Measurements from ENCODE around the gene AHRR. TPM values are rescaled to one million over a fixed set of nuclear protein-coding genes. Genes with fewer than 3 reads are reported as not detected.

The AHRR gene
- total and polyA plus RNA-seq, 9 of the 15 experiments (the other 6 are each of a cell fraction or from before 2014, with no cell fraction given) = 0.06 to 1.6 (median 0.75) TPM; not detected in 1

DNA sequence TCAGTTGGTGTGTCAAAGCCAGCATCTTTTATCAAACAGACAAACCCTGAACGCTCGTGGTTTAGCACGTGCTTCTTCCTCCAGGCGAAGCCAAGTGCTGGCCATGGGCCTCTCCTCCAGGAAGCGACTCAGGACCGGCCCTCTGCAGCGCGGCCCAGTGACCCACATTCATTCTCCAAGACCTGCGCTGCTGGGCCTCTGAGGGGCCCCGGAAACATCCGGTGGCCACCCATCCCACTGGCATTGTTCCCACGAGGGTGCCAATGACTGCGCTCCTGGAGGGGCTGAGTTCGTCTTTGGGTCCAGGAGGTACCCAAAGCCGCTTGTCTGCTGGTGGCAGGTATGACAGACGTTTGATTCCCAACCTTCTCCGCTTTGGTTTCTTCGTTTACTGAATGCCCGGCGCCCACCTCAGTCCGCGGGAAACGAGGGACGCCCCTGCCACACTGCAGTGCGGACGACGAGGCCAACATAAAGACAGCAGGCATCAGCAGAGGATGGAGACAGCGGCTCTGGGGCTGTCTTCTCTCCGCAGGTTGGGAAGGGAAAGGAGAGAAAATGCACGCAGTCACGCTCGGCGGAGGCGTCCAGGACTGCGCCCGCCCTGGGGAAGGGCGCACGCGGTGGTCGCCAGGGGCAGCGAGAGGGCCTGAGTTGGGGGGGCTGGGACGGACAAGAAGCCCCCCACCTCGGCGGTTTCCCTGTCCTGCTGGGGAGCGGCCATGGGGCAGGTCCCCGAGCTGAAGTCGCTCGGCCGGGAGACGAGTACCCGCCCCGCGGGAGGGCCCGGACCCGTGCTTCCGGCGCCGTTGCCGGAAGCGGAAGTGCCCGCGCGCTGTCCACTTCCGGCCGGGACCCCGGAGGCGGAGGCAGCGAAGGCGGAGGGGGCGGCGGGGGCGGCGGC, 121.1 kb downstream of the AHRR start, which contains the start of gene EXOC3 (continued):
- TF ChIP-seq, protein P1, sequence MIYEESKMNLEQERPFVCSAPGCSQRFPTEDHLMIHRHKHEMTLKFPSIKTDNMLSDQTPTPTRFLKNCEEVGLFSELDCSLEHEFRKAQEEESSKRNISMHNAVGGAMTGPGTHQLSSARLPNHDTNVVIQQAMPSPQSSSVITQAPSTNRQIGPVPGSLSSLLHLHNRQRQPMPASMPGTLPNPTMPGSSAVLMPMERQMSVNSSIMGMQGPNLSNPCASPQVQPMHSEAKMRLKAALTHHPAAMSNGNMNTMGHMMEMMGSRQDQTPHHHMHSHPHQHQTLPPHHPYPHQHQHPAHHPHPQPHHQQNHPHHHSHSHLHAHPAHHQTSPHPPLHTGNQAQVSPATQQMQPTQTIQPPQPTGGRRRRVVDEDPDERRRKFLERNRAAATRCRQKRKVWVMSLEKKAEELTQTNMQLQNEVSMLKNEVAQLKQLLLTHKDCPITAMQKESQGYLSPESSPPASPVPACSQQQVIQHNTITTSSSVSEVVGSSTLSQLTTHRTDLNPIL (CRISPR knock-in tag; IDR thresholded peaks at IDR 0.05) = no peak
- TF ChIP-seq RBM22 (IDR thresholded peaks at IDR 0.05; ENCODE audit: low read depth, low read length, poor library complexity, severe bottlenecking) (peak; percentile 27), ETV6 (IDR thresholded peaks at IDR 0.05; ENCODE audit: borderline replicate concordance in 1 of 2, low read depth in 2 of 2, low read length in 1 of 2) (peak in 1 of 2 experiments; percentile 70; a peak in 1 of 4 replicates), ETV6 (CRISPR knock-in tag; IDR thresholded peaks at IDR 0.05; ENCODE audit: borderline replicate concordance) (no peak), FOSL1 (tag; conservative IDR thresholded peaks at IDR 0.05) (no peak), SIN3B (IDR thresholded peaks at IDR 0.05; ENCODE audit: low read depth) (peak; percentile 78), ZC3H8 (IDR thresholded peaks at IDR 0.05) (no peak), ZNF217 (CRISPR knock-in tag; IDR thresholded peaks at IDR 0.05) (no peak), HCFC1 (IDR thresholded peaks at IDR 0.05; ENCODE audit: low read depth, low read length) (peak; percentile 64; the same call in 1 of the 2 replicates), ZNF239 (CRISPR knock-in tag; IDR thresholded peaks at IDR 0.05) (no peak)
- TF ChIP-seq, protein P2, sequence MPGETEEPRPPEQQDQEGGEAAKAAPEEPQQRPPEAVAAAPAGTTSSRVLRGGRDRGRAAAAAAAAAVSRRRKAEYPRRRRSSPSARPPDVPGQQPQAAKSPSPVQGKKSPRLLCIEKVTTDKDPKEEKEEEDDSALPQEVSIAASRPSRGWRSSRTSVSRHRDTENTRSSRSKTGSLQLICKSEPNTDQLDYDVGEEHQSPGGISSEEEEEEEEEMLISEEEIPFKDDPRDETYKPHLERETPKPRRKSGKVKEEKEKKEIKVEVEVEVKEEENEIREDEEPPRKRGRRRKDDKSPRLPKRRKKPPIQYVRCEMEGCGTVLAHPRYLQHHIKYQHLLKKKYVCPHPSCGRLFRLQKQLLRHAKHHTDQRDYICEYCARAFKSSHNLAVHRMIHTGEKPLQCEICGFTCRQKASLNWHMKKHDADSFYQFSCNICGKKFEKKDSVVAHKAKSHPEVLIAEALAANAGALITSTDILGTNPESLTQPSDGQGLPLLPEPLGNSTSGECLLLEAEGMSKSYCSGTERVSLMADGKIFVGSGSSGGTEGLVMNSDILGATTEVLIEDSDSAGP (CRISPR knock-in tag; IDR thresholded peaks at IDR 0.05) = 0 out of 2 replicates have a peak, but pooled peaks have one; percentile 32
- TF ChIP-seq, protein P3, sequence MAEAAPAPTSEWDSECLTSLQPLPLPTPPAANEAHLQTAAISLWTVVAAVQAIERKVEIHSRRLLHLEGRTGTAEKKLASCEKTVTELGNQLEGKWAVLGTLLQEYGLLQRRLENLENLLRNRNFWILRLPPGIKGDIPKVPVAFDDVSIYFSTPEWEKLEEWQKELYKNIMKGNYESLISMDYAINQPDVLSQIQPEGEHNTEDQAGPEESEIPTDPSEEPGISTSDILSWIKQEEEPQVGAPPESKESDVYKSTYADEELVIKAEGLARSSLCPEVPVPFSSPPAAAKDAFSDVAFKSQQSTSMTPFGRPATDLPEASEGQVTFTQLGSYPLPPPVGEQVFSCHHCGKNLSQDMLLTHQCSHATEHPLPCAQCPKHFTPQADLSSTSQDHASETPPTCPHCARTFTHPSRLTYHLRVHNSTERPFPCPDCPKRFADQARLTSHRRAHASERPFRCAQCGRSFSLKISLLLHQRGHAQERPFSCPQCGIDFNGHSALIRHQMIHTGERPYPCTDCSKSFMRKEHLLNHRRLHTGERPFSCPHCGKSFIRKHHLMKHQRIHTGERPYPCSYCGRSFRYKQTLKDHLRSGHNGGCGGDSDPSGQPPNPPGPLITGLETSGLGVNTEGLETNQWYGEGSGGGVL (CRISPR knock-in tag; IDR thresholded peaks at IDR 0.05) = no peak
- TF ChIP-seq, protein P4, sequence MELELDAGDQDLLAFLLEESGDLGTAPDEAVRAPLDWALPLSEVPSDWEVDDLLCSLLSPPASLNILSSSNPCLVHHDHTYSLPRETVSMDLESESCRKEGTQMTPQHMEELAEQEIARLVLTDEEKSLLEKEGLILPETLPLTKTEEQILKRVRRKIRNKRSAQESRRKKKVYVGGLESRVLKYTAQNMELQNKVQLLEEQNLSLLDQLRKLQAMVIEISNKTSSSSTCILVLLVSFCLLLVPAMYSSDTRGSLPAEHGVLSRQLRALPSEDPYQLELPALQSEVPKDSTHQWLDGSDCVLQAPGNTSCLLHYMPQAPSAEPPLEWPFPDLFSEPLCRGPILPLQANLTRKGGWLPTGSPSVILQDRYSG (tag; conservative IDR thresholded peaks at IDR 0.05; ENCODE audit: low read depth) = peak; percentile 64; the same call in 1 of the 2 replicates
- TF ChIP-seq, protein P5, sequence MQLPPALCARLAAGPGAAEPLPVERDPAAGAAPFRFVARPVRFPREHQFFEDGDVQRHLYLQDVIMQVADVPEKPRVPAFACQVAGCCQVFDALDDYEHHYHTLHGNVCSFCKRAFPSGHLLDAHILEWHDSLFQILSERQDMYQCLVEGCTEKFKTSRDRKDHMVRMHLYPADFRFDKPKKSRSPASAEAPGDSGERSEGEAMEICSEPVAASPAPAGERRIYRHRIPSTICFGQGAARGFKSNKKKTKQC (CRISPR knock-in tag; IDR thresholded peaks at IDR 0.05) = no peak
- TF ChIP-seq, protein P6, sequence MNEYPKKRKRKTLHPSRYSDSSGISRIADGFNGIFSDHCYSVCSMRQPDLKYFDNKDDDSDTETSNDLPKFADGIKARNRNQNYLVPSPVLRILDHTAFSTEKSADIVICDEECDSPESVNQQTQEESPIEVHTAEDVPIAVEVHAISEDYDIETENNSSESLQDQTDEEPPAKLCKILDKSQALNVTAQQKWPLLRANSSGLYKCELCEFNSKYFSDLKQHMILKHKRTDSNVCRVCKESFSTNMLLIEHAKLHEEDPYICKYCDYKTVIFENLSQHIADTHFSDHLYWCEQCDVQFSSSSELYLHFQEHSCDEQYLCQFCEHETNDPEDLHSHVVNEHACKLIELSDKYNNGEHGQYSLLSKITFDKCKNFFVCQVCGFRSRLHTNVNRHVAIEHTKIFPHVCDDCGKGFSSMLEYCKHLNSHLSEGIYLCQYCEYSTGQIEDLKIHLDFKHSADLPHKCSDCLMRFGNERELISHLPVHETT (CRISPR knock-in tag; conservative IDR thresholded peaks at IDR 0.05 in 1 of 2, IDR thresholded peaks at IDR 0.05 in 1 of 2) = peak in 1 of 2 experiments; percentile 75; a peak in 1 of 4 replicates
- TF ChIP-seq, protein P7, sequence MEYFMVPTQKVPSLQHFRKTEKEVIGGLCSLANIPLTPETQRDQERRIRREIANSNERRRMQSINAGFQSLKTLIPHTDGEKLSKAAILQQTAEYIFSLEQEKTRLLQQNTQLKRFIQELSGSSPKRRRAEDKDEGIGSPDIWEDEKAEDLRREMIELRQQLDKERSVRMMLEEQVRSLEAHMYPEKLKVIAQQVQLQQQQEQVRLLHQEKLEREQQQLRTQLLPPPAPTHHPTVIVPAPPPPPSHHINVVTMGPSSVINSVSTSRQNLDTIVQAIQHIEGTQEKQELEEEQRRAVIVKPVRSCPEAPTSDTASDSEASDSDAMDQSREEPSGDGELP (CRISPR knock-in tag; IDR thresholded peaks at IDR 0.05; ENCODE audit: borderline replicate concordance) = peak; percentile 27; the same call in 1 of the 2 replicates
